Mucosa of descending colon (tissue), 3 donors: ENCODE results near the gene PLEKHM1. TPM values are rescaled to one million over a fixed set of nuclear protein-coding genes. Genes with fewer than 3 reads are reported as not detected.
A peak's percentile ranks its signal among the peaks of the same experiment; 100 is the strongest.
"Not testable (repeated sequence)": the region's sequence is repeated elsewhere in the genome, so short reads cannot be mapped to it uniquely, and the experiment has no call there.

Source experiments
- ATAC-seq: fragments of 200-7000 bp; cut with Tn5 transposase; one replicate; pipeline ENCODE4 v1.9.1; 2020; ENCODE audit warnings: mild to moderate bottlenecking, moderate library complexity
- DNase-seq, 3 donors: peaks; one replicate each; pipeline ENCODE4 v3.0.0-alpha.2; 2020
- H3K36me3 ChIP-seq: fragments of 200-600 bp; one replicate; pipeline ENCODE4 v1.8.0; 2021; ENCODE audit warnings: low read depth, mild to moderate bottlenecking
- H3K4me1 ChIP-seq: fragments of 200-600 bp; one replicate; pipeline ENCODE4 v1.8.0; 2021; ENCODE audit warnings: low read depth, mild to moderate bottlenecking
- H3K4me3 ChIP-seq: fragments of 200-600 bp; one replicate; pipeline ENCODE4 v1.8.0; 2021; ENCODE audit warnings: mild to moderate bottlenecking
- H3K9me3 ChIP-seq: fragments of 200-600 bp; one replicate; pipeline ENCODE4 v1.8.0; 2021; ENCODE audit warnings: mild to moderate bottlenecking
- intact Hi-C, 2 donors: fragments of 100-400 bp; cut with DNase I in 1 of 2; cut with micrococcal nuclease in 1 of 2; formaldehyde crosslinking; loops; one replicate each; pipeline versions ENCODE4 v1.11.0 to v1.11.1; 2022; cut with DNase I, micrococcal nuclease
- long read RNA-seq, 2 donors: library from polyadenylated mRNA; unstranded; transcript quantifications; one replicate each; pipeline ENCODE4 v2.0.0, GENCODE V29; 2019 to 2021
- total RNA-seq, 3 donors: library from RNA; stranded (reverse); fragmentation: NEBNext Ultra II Directional in 2 of 3; extraction: Animal tissue kit (Norgen Biotek cat#: 25700) in 2 of 3; gene quantifications; one replicate each; pipeline versions ENCODE4 v1.2.1 to v1.2.4, GENCODE V29; 2021 to 2023
- TF ChIP-seq, protein P1 (sequence below): fragments of 200-600 bp; IDR thresholded peaks from one replicate; pipeline ENCODE4 v1.8.0; 2022; ENCODE audit warnings: antibody characterized with exemption, mild to moderate bottlenecking
- donor health status: DM: no; HTN: no; CAD: no; lungs with moderate emphysema.
- donor health status: DM: no; HTN: no; CAD: no.
- donor health status: DM: no; HTN: yes; CAD: no.

Gene PLEKHM1
- total RNA-seq, result 10 to 100 TPM; 59.1 to 71.3 (median 68.7) TPM
- long read RNA-seq, donor 1, full-length matches to known transcripts, result 7 of 20 reads
- long read RNA-seq, donor 1, partial matches to known transcripts, result 6 of 20 reads
- long read RNA-seq, donor 1, other reads (novel, unspliced or antisense), result 7 of 20 reads
- long read RNA-seq, donor 2, full-length matches to known transcripts, result 1 of 7 reads
- long read RNA-seq, donor 2, partial matches to known transcripts, result 3 of 7 reads
- long read RNA-seq, donor 2, other reads (novel, unspliced or antisense), result 3 of 7 reads

DNA sequence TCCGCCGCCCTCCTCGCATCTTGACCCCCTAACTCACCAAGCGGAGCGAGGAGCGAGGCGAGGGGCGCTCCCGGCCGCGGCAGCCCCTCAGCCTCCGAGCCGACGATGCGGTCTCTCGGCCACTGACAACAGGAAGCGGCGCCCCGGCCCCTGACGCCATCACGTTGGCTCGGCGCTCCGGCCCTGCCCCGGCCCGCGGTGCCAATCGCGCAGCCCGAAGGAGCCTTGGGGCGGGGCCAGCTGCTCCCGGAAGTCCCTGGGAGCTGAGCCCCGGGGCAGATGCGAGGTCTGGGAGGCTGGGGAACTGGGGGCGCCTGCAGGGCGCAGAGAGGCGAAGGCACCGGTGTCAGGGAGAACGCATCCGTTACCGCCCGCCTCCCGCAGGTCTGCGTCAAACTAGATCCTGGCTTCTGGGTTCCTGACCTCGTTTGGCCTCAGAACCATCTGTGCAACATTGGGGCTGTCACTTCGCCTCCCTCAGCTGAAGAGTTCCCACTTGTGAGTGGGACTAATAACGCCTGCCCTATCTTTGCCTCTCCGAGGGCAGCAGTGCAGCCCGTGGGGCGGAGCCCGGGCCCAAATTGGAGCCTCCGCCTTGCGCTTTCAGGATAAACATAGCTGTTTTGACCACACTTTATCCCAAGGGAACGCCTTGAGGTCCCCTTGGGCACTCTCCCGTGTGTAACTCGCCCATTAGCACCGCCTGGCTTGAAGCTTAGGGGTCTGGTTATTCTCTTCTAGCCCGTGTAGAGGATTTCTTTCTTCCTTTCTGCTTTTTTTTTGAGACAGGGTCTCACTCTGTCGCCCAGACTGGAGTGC, at the start of gene PLEKHM1:
TSS of gene PLEKHM1 (minus strand) at position 107 of the 819 bp plus-strand sequence. CDS start 8,237 bp downstream, outside the sequence.
- H3K36me3 ChIP-seq, H3K4me1 ChIP-seq, H3K9me3 ChIP-seq, intact Hi-C loops: not testable (repeated sequence)
- ATAC-seq (peak; percentile 96), DNase-seq (peak; percentile 88 to 95 (median 93))
- H3K4me3 ChIP-seq, result peak within 1 kb of the TSS; percentile 51

DNA sequence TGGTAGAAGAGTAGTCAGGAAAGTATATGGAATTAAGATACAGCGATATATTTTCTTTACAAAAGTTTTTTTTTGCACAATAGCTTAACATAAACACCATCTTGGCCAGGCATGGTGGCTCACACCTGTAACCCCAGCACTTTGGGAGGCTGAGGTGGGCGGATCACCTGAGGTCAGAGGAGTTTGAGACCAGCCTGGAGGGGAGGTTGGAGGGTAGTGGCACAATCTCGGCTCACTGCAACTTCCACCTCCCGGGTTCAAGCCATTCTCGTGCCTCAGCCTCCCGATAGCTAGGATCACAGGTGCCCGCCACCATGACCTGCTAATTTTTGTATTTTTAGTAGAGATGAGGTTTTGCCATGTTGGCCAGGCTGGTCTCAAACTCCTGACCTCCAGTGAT, 47.6 kb upstream of the PLEKHM1 start:
- DNase-seq, H3K4me1 ChIP-seq, H3K9me3 ChIP-seq, intact Hi-C loops, H3K36me3 ChIP-seq, ATAC-seq, H3K4me3 ChIP-seq: not testable (repeated sequence)

DNA sequence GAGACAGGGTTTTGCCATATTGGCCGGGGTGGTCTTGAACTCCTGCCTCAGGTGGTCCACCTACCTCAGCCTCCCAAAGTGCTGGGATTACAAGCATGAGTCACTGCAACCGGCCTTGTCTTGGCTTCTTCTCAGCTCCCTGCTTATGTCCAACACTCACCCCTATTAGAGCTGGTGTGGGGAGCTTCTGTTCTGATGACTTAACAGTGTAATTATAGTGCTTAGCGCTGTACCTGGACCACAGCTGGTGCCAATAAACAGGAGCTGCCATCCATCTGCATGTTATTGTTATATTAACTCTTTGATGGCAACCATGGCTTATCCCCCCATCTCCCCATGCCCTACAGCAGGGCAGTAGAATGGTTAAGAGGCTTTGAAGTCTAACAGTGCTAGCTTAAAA, 15.6 kb upstream of the PLEKHM1 start:
- H3K36me3 ChIP-seq, DNase-seq, H3K9me3 ChIP-seq, H3K4me1 ChIP-seq, H3K4me3 ChIP-seq, intact Hi-C loops, ATAC-seq: not testable (repeated sequence)

DNA sequence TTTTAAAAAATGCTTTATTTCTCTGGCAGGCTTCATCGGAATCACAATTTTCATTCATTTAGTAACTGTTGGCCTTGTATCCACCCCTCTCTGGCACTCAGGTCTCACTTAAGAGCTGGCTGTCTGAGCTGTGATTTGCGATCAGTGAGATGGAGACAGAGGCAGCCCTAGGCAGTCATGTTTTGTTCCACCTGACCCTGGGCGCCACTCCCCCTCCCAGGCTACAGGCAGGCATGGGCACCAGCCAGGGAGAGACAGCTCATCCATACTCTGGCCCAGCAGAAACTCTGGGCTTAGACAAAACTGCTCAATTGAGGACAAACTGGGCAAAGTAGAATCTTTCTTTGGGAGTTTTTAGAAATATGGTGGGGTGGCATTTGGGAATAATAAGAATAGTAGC, 14.7 kb upstream of the PLEKHM1 start:
- H3K36me3 ChIP-seq, intact Hi-C loops, H3K4me1 ChIP-seq: not testable (repeated sequence)

DNA sequence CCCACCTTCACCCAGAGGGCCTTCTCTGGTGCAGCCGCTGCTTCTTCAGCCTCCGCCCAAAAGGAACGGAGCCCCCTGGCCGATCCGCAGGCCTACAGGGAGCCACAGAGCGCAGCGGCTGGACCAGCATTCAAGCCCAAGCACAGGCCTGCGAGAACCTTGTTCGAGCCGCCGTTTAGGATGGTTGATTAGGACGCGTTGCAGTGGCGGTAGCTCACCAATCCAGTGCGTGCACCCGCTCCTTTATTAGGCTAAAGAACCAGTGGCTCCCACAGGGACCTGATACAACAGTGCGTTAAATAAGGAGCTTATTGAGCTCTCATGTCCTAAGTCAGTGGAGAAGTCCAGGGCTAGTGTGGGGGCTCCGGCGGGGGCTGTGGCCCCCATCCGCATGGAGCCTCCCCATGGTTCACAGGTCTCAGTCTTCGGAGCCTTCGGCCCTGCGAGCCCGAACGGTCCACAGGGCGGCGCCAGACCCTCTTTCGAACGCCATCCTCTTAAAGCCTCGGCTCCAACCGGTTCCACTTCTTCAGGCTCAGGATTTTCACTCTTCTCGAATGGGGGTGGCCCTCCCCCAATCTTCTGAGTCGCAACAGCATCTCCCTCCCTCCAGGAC, 10.7 kb upstream of the PLEKHM1 start:
- H3K9me3 ChIP-seq, intact Hi-C loops, H3K4me3 ChIP-seq, H3K4me1 ChIP-seq, H3K36me3 ChIP-seq: not testable (repeated sequence)
- peak; percentile 83 for ATAC-seq
- peak in 1 of 3 donors; percentile 50 for DNase-seq
- TF ChIP-seq, protein P1, sequence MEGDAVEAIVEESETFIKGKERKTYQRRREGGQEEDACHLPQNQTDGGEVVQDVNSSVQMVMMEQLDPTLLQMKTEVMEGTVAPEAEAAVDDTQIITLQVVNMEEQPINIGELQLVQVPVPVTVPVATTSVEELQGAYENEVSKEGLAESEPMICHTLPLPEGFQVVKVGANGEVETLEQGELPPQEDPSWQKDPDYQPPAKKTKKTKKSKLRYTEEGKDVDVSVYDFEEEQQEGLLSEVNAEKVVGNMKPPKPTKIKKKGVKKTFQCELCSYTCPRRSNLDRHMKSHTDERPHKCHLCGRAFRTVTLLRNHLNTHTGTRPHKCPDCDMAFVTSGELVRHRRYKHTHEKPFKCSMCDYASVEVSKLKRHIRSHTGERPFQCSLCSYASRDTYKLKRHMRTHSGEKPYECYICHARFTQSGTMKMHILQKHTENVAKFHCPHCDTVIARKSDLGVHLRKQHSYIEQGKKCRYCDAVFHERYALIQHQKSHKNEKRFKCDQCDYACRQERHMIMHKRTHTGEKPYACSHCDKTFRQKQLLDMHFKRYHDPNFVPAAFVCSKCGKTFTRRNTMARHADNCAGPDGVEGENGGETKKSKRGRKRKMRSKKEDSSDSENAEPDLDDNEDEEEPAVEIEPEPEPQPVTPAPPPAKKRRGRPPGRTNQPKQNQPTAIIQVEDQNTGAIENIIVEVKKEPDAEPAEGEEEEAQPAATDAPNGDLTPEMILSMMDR, result peak; percentile 22

More for the DNA sequence above, 14.7 kb upstream of the PLEKHM1 start:
- H3K9me3 ChIP-seq, ATAC-seq, DNase-seq, H3K4me3 ChIP-seq: not testable (repeated sequence)

DNA sequence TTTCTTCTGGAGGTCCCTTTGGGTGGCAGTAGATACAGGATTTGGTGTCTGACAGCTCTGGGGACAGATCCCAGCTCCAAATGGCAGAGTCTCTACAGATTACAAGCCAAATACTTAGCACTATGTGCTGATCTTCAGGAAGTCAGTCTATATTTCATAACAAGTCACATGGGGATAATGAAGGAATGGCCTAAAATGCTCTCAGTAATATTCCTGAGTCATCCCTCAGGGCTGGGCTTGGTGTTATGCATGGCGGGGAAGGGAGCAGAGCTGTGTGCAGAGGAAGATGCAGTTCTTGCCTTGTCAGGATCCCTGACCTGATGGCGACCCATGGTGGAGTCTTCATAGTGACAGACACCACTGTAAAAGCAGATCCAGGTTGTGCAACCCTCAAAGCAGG, 10.0 kb upstream of the PLEKHM1 start:
- DNase-seq, H3K4me3 ChIP-seq, H3K9me3 ChIP-seq, H3K36me3 ChIP-seq, H3K4me1 ChIP-seq, intact Hi-C loops: not testable (repeated sequence)
- ATAC-seq, result peak; percentile 80

DNA sequence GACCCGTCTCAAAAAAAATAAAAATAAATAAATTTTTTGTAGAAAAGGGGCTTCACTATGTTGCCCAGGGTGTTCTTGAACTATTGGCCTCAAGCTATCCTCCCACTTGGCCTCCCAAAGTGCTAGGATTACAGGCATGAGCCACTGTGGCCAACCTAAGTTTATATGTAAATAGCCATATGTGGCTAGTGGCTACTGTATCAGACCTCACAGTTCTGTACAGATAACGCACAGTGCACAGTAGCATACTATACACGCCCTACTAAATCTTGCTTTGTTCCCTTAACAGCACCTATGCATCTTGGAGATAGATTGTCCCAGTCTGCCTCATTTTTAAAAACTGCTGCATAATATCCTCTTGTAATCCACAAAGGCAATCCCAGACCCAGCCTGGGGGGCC, 8.7 kb upstream of the PLEKHM1 start:
- ATAC-seq, H3K4me1 ChIP-seq, H3K9me3 ChIP-seq, H3K4me3 ChIP-seq, DNase-seq, intact Hi-C loops, H3K36me3 ChIP-seq: not testable (repeated sequence)

DNA sequence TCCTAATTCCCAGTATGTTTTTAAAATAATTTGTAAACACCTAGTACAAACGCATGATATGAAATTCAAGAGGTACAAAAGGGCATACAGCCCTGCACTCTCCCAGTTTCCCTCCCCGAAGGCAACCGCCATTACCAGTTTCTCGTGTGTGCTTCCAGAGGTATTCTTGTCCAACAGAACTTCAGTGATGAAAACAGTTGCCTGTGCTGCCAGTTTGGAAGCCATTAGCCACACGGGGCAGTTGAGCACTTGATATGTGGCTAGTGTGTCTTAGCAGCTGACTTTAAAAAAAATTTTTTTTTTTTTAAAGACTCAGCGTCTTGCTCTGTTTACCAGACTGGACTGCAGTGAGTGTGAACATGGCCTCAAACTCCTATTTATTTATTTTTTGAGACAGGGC, 7.9 kb upstream of the PLEKHM1 start:
- H3K4me3 ChIP-seq, H3K9me3 ChIP-seq, ATAC-seq, intact Hi-C loops, H3K4me1 ChIP-seq, H3K36me3 ChIP-seq, DNase-seq: not testable (repeated sequence)

DNA sequence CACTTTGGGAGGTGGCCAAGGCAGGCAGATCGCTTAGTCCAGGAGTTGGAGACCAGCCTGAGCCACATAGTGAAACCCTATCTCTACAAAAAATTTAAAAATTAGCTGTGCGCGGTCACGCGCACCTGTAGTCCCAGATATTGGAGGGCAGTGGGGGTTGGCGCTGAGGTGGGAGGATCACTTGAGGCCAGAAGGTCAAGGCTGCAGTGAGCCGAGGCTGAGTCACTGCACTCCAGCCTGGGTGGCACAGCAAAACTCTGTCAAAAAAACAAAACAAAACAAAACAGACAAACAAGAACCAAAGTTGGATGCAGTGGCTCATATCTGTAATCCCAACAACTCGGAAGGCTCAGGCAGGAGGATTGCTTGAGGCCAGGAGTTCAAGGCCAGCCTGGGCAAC, 6.9 kb upstream of the PLEKHM1 start:
- H3K36me3 ChIP-seq, H3K9me3 ChIP-seq, H3K4me3 ChIP-seq, DNase-seq, H3K4me1 ChIP-seq, ATAC-seq, intact Hi-C loops: not testable (repeated sequence)

DNA sequence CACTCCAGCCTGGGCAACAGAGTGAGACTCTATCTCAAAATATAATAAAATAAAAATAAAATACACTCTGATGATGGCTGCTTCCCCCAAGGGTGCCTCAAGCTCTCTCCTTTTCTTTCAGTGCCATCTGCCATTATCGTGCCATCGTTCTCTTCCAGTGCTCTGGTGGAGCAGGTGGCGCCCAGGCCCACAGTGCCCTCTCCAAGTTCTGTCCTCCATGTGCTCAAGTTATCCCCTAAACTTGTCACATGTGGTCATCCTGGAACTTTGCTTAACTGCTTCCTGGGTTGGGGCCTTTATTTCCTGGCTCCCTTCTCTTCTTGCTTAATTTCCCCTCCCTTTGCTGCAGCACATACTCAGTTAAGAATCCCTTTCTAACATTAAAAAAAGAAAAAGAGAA, 6.0 kb upstream of the PLEKHM1 start:
- H3K9me3 ChIP-seq, ATAC-seq, H3K4me1 ChIP-seq, DNase-seq, H3K4me3 ChIP-seq, intact Hi-C loops, H3K36me3 ChIP-seq: not testable (repeated sequence)

DNA sequence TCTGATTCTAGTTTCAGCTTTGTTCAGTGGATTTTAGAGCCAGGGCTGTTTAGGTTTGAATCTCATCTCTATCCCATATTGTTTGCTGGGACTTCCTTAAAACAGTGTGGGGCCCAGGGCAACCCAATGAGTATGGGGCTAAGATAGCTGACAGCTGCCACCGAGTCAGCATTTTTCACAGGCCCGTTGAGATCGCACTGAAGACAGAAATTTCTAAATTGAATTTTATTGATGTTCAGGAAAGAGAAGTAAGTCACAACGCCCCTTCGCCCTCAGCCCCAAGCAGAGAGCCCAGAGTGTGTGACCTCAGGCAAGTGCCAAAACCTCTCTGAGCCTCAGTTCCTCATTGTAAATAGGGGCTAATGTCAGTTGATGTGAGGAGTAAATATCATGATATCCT, 4.0 kb upstream of the PLEKHM1 start:
- intact Hi-C loops, H3K4me1 ChIP-seq, ATAC-seq, H3K9me3 ChIP-seq, H3K36me3 ChIP-seq, DNase-seq, H3K4me3 ChIP-seq: not testable (repeated sequence)

DNA sequence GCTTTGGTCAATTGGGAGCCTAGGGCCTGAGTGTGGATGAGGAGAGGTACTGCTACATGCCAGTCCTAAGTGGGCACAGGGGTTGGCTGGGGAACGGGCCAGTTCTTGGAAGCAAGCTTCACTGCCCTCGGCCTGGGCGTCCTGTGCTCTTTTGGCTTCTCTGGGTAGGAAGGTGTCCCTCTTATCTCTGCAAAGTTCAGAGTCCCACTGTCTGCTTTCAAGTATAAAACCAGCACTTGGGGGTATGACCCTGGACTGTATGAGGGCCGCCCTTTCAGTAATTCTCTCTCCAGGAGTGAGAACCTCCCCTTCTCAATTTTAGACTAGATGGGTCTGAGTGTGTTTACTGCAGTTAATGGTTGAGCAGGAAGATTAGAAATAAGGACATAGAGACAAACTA, 1.6 kb upstream of the PLEKHM1 start:
- H3K4me1 ChIP-seq, H3K4me3 ChIP-seq, DNase-seq, H3K9me3 ChIP-seq, ATAC-seq, intact Hi-C loops, H3K36me3 ChIP-seq: not testable (repeated sequence)

DNA sequence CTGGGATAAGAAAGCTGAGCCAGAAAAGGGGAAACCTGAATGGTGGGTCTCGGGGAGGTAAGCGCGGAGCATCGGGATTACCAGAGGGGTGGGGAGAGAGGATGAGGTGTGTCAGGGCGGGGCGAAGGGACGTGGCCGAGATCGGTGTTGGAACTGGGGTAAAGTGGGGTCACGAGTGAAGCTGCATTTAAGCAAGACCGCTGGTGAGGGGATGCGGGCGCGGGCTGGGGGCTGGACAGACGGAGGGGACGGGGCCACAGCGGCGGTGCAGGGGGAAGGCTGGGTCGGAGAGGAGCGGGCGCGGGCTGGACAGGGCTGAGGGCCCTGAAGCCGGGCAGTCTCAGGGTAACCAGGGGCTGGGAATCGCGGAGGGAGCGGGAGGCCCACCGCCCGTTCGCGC, 323 bp downstream of the PLEKHM1 start:
- intact Hi-C loops, H3K4me1 ChIP-seq, H3K9me3 ChIP-seq, H3K36me3 ChIP-seq: not testable (repeated sequence)
- H3K4me3 ChIP-seq, result peak overlapping the region; percentile 51
- ATAC-seq, result peak; percentile 52
- DNase-seq, result peak; percentile 56 to 69 (median 66)
